Measurements from ENCODE around the gene SPINK14.

The SPINK14 gene

GRCh38 chr5:148202531-148203203 lies 34.3 kb downstream of the SPINK14 start, which contains the start of gene SPINK6:
SPINK6 (plus strand) TSS chr5:148203042; CDS start chr5:148203097, 55 bp downstream.
- no peak for DNase-seq

GRCh38 chr5:148205044-148205806 lies 36.9 kb downstream of the SPINK14 start:
- no peak for DNase-seq

- no peak for DNase-seq
Observed at GRCh38 chr5:148205865-148206264, 37.5 kb downstream of the SPINK14 start.

- DNase-seq = no peak
Observed at GRCh38 chr5:148206620-148207019, 38.3 kb downstream of the SPINK14 start.

- DNase-seq = no peak
Observed at GRCh38 chr5:148208226-148208625, 39.9 kb downstream of the SPINK14 start.

- peak; percentile 40 for DNase-seq
Observed at GRCh38 chr5:148209151-148209770, 40.9 kb downstream of the SPINK14 start.

- DNase-seq = no peak
Observed at GRCh38 chr5:148214665-148215185, 46.4 kb downstream of the SPINK14 start.

- DNase-seq = no peak
Observed at GRCh38 chr5:148221508-148221907, 53.2 kb downstream of the SPINK14 start.

- no peak for DNase-seq
Observed at GRCh38 chr5:148224117-148224742, 55.9 kb downstream of the SPINK14 start.
